K562 (cell line): Measurements from ENCODE around the gene SYTL2. TPM values are rescaled to one million over a fixed set of nuclear protein-coding genes. Genes with fewer than 3 reads are reported as not detected.
A peak's percentile ranks its signal among the peaks of the same experiment; 100 is the strongest.

Experiments
- BRD4 ChIP-seq: fragments of 200-600 bp; sonication (generic); IDR thresholded peaks from 2 replicates; pipeline ENCODE4 v1.6.1; 2017; ENCODE audit warnings: inconsistent platforms
- ETV1 ChIP-seq: fragments of 450-650 bp; conservative IDR thresholded peaks from 2 replicates; pipeline ENCODE4 v1.6.1; 2016; ENCODE audit warnings: missing genetic modification characterization, control low read depth, low read depth, missing compliant biosample characterization
- FOXK1 ChIP-seq: sonication (generic); formaldehyde crosslinking; IDR thresholded peaks from 2 replicates; pipeline ENCODE4 v1.8.0; 2022; ENCODE audit warnings: missing genetic modification reagents, mild to moderate bottlenecking, borderline replicate concordance
- HDGF ChIP-seq: fragments of 450-650 bp; IDR thresholded peaks from 2 replicates; pipeline ENCODE4 v1.6.1; 2016
- MEF2A ChIP-seq: IDR thresholded peaks from 2 replicates; pipeline ENCODE4 v1.6.1; 2011; ENCODE audit warnings: low read depth, mild to moderate bottlenecking, low read length, moderate library complexity; ENCODE audit not compliant: control insufficient read depth
- NCOA6 ChIP-seq: fragments of 450-650 bp; IDR thresholded peaks from 2 replicates; pipeline ENCODE4 v1.6.1; 2017; ENCODE audit warnings: mild to moderate bottlenecking
- NFE2L1 ChIP-seq: fragments of 450-650 bp; IDR thresholded peaks from 2 replicates; pipeline ENCODE4 v1.6.1; 2016; ENCODE audit warnings: missing genetic modification characterization, low read depth, mild to moderate bottlenecking, missing compliant biosample characterization, moderate library complexity, borderline replicate concordance
- RBM25 ChIP-seq: fragments of 200-400 bp; formaldehyde crosslinking; IDR thresholded peaks from 2 replicates; pipeline ENCODE4 v1.6.1; 2018; ENCODE audit warnings: low read length, low read depth, moderate library complexity; ENCODE audit not compliant: severe bottlenecking
- SIN3A ChIP-seq, 2 experiments: fragments of 150-350 bp in 1 of 2; IDR thresholded peaks; 2 replicates each; pipeline ENCODE4 v1.6.1; 2011 to 2016; ENCODE audit warnings: borderline replicate concordance in 2 of 2, low read depth in 2 of 2, low read length in 2 of 2, mild to moderate bottlenecking in 2 of 2, moderate library complexity in 2 of 2; ENCODE audit not compliant: control insufficient read depth in 1 of 2
- polyA plus RNA-seq, 8 experiments: library from polyadenylated mRNA; depleted of rRNA in 4 of 8; stranded (reverse) in 5 of 8; unstranded in 3 of 8; fragments of >200 nt; fragmentation: Nextera tagmentation in 2 of 8; fragmentation: Illumina TruSeq in 1 of 8; extraction: Ambion mirVana in 2 of 8; extraction: Trizol in 1 of 8; gene quantifications; 2 replicates each; pipeline versions ENCODE4 v1.2.1 to v1.2.3, GENCODE V29; 2011 to 2014; ENCODE audit warnings: inconsistent platforms in 1 of 8, missing spikeins in 1 of 8
- total RNA-seq, 7 experiments: library from RNA; depleted of rRNA in 6 of 7; stranded (reverse); fragments of >200 nt in 6 of 7; fragmentation: Illumina TruSeq in 2 of 7; extraction: Trizol in 2 of 7; gene quantifications; 2 replicates each; pipeline versions ENCODE4 v1.2.1 to v1.2.3, GENCODE V29; 2011 to 2021; ENCODE audit warnings: low replicate concordance in 1 of 7
- TF ChIP-seq, protein P1 (sequence below): fragments of 450-650 bp; IDR thresholded peaks from 2 replicates; pipeline ENCODE4 v1.6.1; 2018; ENCODE audit warnings: mild to moderate bottlenecking, low read depth; ENCODE audit not compliant: partially characterized antibody
- TF ChIP-seq, protein P2 (sequence below): sonication (generic); formaldehyde crosslinking; IDR thresholded peaks from 2 replicates; pipeline ENCODE4 v1.8.1; 2023; ENCODE audit warnings: mild to moderate bottlenecking, missing genetic modification reagents
- TF ChIP-seq, protein P3 (sequence below): IDR thresholded peaks from 3 replicates; pipeline ENCODE4 v1.6.1; 2011; ENCODE audit warnings: borderline replicate concordance, mild to moderate bottlenecking, moderate library complexity; ENCODE audit not compliant: insufficient read length; ENCODE audit errors: extremely low read depth
- TF ChIP-seq, protein P4 (sequence below): sonication (generic); formaldehyde crosslinking; IDR thresholded peaks from 2 replicates; pipeline ENCODE4 v1.8.0; 2023; ENCODE audit warnings: missing genetic modification reagents, mild to moderate bottlenecking, borderline replicate concordance

SYTL2 gene
- total and polyA plus RNA-seq, 9 of the 15 experiments (the other 6 are each of a cell fraction or from before 2014, with no cell fraction given), result 0.05 to 0.57 (median 0.35) TPM

DNA sequence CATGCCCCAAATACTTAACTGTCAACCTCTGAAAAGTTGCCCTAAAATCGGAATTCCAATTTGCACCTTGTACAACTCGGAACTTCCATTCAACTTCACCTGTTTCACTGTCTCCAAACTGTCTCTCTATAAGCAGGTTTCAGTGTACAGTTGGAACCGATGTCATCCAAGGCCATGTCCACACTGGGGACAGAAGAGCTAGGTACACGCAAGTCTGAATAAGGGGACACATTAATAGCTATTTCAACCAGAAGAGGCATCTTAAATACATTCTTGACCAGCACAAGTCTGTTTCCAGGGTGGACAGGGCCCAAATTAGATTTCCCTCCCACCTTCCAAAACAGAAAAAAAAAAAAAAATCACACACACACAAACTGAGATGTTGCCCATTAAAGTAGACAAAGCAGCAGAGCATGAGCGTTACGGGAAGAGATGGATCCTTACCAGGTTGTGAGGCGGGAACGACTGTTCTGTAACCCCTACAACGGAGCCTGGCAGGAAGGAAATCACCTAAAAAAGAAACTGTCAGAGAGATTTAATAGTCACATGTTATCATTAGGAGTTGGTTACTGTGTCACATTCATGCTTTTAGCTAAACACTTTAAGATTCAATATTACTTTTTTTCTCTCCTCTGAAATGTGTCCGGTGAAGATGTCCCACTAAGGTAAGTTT, 147.7 kb downstream of the SYTL2 start (continued):
- 0 out of 2 replicates have a peak, but pooled peaks have one; percentile 19 for TF ChIP-seq MEF2A
- no peak for TF ChIP-seq BRD4
- TF ChIP-seq, protein P1, sequence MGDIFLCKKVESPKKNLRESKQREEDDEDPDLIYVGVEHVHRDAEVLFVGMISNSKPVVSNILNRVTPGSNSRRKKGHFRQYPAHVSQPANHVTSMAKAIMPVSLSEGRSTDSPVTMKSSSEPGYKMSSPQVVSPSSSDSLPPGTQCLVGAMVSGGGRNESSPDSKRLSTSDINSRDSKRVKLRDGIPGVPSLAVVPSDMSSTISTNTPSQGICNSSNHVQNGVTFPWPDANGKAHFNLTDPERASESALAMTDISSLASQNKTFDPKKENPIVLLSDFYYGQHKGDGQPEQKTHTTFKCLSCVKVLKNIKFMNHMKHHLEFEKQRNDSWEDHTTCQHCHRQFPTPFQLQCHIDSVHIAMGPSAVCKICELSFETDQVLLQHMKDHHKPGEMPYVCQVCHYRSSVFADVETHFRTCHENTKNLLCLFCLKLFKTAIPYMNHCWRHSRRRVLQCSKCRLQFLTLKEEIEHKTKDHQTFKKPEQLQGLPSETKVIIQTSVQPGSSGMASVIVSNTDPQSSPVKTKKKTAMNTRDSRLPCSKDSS, result no peak
- TF ChIP-seq RBM25, result peak; percentile 26
- 0 out of 2 replicates have a peak, but pooled peaks have one; percentile 56 for TF ChIP-seq HDGF
- TF ChIP-seq SIN3A (IDR thresholded peaks at IDR 0.05; ENCODE audit: borderline replicate concordance in 2 of 2, control insufficient read depth in 1 of 2, low read depth in 2 of 2, low read length in 2 of 2), result peak in 1 of 2 experiments; percentile 37; a peak in 2 of 4 replicates
- TF ChIP-seq, protein P2, sequence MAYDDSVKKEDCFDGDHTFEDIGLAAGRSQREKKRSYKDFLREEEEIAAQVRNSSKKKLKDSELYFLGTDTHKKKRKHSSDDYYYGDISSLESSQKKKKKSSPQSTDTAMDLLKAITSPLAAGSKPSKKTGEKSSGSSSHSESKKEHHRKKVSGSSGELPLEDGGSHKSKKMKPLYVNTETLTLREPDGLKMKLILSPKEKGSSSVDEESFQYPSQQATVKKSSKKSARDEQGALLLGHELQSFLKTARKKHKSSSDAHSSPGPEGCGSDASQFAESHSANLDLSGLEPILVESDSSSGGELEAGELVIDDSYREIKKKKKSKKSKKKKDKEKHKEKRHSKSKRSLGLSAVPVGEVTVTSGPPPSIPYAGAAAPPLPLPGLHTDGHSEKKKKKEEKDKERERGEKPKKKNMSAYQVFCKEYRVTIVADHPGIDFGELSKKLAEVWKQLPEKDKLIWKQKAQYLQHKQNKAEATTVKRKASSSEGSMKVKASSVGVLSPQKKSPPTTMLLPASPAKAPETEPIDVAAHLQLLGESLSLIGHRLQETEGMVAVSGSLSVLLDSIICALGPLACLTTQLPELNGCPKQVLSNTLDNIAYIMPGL (CRISPR knock-in tag), result 0 out of 2 replicates have a peak, but pooled peaks have one; percentile 4
- TF ChIP-seq, protein P3, sequence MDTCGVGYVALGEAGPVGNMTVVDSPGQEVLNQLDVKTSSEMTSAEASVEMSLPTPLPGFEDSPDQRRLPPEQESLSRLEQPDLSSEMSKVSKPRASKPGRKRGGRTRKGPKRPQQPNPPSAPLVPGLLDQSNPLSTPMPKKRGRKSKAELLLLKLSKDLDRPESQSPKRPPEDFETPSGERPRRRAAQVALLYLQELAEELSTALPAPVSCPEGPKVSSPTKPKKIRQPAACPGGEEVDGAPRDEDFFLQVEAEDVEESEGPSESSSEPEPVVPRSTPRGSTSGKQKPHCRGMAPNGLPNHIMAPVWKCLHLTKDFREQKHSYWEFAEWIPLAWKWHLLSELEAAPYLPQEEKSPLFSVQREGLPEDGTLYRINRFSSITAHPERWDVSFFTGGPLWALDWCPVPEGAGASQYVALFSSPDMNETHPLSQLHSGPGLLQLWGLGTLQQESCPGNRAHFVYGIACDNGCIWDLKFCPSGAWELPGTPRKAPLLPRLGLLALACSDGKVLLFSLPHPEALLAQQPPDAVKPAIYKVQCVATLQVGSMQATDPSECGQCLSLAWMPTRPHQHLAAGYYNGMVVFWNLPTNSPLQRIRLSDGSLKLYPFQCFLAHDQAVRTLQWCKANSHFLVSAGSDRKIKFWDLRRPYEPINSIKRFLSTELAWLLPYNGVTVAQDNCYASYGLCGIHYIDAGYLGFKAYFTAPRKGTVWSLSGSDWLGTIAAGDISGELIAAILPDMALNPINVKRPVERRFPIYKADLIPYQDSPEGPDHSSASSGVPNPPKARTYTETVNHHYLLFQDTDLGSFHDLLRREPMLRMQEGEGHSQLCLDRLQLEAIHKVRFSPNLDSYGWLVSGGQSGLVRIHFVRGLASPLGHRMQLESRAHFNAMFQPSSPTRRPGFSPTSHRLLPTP, result no peak
- 0 out of 2 replicates have a peak, but pooled peaks have one; percentile 20 for TF ChIP-seq ETV1 (tag)
- no peak for TF ChIP-seq NFE2L1
- TF ChIP-seq, protein P4, sequence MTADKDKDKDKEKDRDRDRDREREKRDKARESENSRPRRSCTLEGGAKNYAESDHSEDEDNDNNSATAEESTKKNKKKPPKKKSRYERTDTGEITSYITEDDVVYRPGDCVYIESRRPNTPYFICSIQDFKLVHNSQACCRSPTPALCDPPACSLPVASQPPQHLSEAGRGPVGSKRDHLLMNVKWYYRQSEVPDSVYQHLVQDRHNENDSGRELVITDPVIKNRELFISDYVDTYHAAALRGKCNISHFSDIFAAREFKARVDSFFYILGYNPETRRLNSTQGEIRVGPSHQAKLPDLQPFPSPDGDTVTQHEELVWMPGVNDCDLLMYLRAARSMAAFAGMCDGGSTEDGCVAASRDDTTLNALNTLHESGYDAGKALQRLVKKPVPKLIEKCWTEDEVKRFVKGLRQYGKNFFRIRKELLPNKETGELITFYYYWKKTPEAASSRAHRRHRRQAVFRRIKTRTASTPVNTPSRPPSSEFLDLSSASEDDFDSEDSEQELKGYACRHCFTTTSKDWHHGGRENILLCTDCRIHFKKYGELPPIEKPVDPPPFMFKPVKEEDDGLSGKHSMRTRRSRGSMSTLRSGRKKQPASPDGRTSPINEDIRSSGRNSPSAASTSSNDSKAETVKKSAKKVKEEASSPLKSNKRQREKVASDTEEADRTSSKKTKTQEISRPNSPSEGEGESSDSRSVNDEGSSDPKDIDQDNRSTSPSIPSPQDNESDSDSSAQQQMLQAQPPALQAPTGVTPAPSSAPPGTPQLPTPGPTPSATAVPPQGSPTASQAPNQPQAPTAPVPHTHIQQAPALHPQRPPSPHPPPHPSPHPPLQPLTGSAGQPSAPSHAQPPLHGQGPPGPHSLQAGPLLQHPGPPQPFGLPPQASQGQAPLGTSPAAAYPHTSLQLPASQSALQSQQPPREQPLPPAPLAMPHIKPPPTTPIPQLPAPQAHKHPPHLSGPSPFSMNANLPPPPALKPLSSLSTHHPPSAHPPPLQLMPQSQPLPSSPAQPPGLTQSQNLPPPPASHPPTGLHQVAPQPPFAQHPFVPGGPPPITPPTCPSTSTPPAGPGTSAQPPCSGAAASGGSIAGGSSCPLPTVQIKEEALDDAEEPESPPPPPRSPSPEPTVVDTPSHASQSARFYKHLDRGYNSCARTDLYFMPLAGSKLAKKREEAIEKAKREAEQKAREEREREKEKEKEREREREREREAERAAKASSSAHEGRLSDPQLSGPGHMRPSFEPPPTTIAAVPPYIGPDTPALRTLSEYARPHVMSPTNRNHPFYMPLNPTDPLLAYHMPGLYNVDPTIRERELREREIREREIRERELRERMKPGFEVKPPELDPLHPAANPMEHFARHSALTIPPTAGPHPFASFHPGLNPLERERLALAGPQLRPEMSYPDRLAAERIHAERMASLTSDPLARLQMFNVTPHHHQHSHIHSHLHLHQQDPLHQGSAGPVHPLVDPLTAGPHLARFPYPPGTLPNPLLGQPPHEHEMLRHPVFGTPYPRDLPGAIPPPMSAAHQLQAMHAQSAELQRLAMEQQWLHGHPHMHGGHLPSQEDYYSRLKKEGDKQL, result no peak
- TF ChIP-seq FOXK1 (CRISPR knock-in tag), result no peak
- TF ChIP-seq NCOA6, result no peak
